NCI-H1436 treated with DMSO at 0.1 percent for 48 hours (cell line): ENCODE data around the gene CD244.

Experiments used
- DNase-seq: peaks from one replicate; lab custom pipeline; 2025; lab: John Stamatoyannopoulos, UW

CD244 gene

GRCh38 chr1:160844447-160845232, 18.0 kb downstream of the CD244 start:
- no peak for DNase-seq

GRCh38 chr1:160841079-160841478, 21.6 kb downstream of the CD244 start:
- DNase-seq, result no peak

GRCh38 chr1:160839746-160840145, 22.9 kb downstream of the CD244 start:
- DNase-seq, result no peak

GRCh38 chr1:160838888-160839287, 23.8 kb downstream of the CD244 start:
- no peak for DNase-seq

- no peak for DNase-seq
Observed at GRCh38 chr1:160837558-160838205, 25.0 kb downstream of the CD244 start.

- DNase-seq, result no peak
Observed at GRCh38 chr1:160836981-160837557, 25.6 kb downstream of the CD244 start.

GRCh38 chr1:160836561-160836960, 26.1 kb downstream of the CD244 start:
- DNase-seq, result no peak

- DNase-seq, result no peak
Observed at GRCh38 chr1:160835751-160836150, 26.9 kb downstream of the CD244 start.

GRCh38 chr1:160834945-160835565, 27.6 kb downstream of the CD244 start:
- no peak for DNase-seq

GRCh38 chr1:160830321-160831153, 32.1 kb downstream of the CD244 start:
- DNase-seq, result no peak

GRCh38 chr1:160829766-160830165, 32.9 kb downstream of the CD244 start:
- DNase-seq, result no peak

GRCh38 chr1:160827418-160827817, 35.3 kb downstream of the CD244 start:
- DNase-seq, result no peak

- DNase-seq, result no peak
Observed at GRCh38 chr1:160826546-160826945, 36.1 kb downstream of the CD244 start.

- no peak for DNase-seq
Observed at GRCh38 chr1:160823296-160823695, 39.4 kb downstream of the CD244 start.

- no peak for DNase-seq
Observed at GRCh38 chr1:160821627-160822026, 41.1 kb downstream of the CD244 start.

- no peak for DNase-seq
Observed at GRCh38 chr1:160819186-160819585, 43.5 kb downstream of the CD244 start.

- no peak for DNase-seq
Observed at GRCh38 chr1:160818207-160818937, 44.3 kb downstream of the CD244 start.

GRCh38 chr1:160814856-160815255, 47.8 kb downstream of the CD244 start:
- DNase-seq, result no peak

- DNase-seq, result no peak
Observed at GRCh38 chr1:160814316-160814715, 48.4 kb downstream of the CD244 start.

GRCh38 chr1:160813215-160813614, 49.5 kb downstream of the CD244 start:
- no peak for DNase-seq

GRCh38 chr1:160811147-160811546, 51.5 kb downstream of the CD244 start:
- no peak for DNase-seq
